Measurements from ENCODE around the gene LRATD1.

DNA sequence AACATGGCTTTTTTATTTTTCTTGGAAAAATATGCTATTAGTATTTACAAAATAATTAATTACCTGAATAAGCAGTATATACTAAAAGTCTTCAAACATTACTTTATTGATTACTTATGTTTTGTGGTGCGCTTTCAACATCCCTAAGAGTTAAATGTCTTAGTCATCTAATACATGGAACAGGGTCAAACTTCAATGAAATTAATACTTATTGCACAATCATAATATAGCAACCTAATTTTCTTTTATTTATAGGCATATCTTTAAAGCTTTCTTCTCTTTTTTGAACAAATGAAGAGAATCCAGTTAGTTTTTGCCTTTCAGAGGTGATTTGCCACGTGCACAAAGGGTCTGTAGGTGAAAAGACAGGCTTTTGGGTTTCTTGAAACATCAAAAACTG is 6.0 kb downstream of the LRATD1 start:
- TF ChIP-seq EZH2 (IDR thresholded peaks at IDR 0.05; ENCODE audit: low read length, unreplicated experiment) (no peak), EZH2phosphoT487 (IDR thresholded peaks at IDR 0.05; ENCODE audit: borderline replicate concordance, low read length) (no peak)
- TF ChIP-seq, protein P1, sequence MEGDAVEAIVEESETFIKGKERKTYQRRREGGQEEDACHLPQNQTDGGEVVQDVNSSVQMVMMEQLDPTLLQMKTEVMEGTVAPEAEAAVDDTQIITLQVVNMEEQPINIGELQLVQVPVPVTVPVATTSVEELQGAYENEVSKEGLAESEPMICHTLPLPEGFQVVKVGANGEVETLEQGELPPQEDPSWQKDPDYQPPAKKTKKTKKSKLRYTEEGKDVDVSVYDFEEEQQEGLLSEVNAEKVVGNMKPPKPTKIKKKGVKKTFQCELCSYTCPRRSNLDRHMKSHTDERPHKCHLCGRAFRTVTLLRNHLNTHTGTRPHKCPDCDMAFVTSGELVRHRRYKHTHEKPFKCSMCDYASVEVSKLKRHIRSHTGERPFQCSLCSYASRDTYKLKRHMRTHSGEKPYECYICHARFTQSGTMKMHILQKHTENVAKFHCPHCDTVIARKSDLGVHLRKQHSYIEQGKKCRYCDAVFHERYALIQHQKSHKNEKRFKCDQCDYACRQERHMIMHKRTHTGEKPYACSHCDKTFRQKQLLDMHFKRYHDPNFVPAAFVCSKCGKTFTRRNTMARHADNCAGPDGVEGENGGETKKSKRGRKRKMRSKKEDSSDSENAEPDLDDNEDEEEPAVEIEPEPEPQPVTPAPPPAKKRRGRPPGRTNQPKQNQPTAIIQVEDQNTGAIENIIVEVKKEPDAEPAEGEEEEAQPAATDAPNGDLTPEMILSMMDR (conservative IDR thresholded peaks at IDR 0.05; ENCODE audit: low read depth, low read length): no peak
